Measurements from ENCODE around the gene PCAT6. TPM values are rescaled to one million over a fixed set of nuclear protein-coding genes. Genes with fewer than 3 reads are reported as not detected.
A peak's percentile ranks its signal among the peaks of the same experiment; 100 is the strongest.
"Not testable (repeated sequence)": the region's sequence is repeated elsewhere in the genome, so short reads cannot be mapped to it uniquely, and the experiment has no call there.

The PCAT6 gene
- total RNA-seq, 1 donor from 2014 or later: 0.78 TPM

DNA sequence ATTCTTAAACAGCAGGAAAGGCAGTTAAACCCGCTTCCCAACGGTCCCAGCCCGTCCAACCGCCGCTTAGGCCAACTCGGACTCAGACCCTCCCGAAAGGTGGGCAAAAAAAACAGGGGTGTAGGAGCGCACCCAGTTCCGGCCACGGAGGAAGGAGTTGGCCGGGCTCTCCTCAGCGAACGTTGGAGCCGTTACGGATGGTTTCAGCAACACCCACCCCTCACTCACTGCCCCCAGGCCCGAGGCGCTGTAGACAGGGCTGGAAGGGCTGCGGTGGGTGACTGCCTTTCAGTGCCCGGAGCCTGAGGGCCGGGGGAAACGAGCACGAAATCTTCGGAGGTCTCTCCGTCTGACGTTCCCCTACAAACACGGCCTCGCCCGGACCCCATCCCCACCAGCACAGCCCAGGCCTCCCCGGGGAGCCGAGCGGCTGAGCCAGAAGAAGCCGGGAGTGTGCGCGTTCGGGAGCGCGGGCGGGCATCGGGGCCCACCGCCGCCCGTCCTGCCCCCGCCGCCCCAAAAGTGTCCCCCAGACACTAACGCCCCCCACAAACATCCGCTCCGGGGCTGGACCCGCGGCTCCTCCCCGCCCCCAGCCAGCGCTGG is 3.8 kb upstream of the PCAT6 start:
- DNase-seq (ENCODE audit: low read depth): peak; percentile 20

DNA sequence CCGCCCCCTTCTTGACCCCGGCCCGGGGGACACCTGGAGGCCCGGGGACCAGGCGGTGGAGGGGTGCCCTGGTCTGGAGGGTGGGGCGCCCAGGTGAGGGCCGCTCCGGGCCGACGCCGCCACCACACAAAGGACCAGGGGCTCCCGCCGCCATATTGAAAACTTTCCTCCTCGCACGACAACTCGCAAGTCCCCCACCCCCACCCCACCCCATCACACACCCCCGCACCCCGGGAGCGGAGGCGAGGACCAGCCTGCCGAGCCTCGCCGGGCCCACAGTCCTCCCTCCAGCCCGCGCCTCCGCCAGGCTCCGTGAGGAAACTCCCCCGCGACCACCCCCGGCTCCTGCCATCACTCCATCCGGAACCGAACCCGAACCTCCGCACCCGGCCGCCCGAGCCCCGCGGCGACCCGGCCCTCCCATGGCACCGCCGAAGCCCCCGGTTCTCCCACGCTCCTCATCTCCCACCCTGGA is 3.3 kb upstream of the PCAT6 start:
- peak; percentile 42 for DNase-seq (ENCODE audit: low read depth)

DNA sequence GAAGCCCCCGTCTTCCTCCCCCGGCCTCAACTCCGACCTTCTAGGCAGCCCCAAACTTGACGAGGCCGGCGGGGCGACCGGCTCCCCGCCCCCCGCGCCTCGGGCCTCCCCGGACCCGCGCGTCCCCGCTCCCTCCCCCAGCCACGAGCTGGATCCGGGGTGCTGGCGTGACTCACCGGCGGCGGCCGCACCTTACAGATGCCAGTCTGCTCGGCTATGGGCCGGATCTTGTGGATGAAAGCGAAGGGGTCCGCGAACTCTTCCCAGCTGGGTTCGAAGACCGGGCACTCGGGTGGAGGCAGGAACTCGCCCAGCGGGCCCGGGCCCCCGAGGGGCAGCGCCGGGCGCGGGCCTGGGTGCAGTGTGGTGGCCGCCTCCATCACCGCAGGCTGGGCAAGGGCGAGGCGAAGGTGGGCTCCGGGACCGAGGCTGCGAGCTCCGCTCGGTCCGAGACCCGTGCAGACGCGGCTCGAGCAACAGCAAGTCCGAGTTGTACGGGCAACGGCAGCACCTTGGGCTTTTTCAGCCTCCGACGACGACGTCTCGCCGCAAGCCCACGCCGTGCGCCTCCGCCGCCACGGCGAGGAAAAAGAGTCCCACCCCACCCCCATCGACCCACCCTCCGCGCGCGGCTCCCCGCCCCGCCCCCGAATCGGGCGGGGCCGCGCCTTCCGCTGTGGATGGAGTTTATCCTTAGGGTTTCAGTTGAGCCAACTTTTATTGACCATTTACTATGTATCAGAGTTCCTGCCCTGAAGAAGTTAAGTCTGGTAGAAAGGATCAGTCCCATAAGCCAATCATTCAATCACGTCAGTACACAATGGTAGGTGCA is 2.6 kb upstream of the PCAT6 start, which contains the start of gene KDM5B:
Gene KDM5B, minus strand, starts transcription at position 496 of the 832 bp plus-strand sequence. Its CDS starts 116 bp downstream, at position 380.
- peak; percentile 72 for DNase-seq (ENCODE audit: low read depth)

DNA sequence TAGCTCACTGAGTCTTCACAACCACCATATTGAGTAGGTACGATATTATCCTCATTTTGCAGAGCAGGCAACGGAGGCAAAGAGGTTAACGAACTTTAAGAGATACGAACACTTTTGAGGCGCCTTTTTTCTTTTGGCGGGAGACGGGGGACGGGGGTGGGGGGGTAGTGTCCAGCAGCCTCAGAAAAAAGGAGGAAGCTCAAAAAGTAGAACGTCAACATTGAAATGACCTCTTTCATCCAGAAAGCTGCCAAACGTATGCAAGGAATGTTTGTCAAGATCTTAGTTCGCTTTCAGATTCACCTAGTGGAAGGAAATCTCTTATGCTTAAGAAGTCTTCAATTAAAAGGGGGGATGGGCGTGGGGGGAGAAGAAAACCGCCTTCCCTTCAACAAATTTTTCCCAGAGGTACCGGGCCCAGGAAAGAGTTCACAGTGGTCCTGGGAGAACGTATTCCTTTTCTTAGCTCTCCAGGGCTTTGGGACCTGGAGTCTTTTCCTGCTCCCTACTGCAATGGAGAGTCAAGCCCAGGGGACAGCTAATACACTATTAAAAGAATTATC is 1.1 kb upstream of the PCAT6 start:
- DNase-seq (ENCODE audit: low read depth): no peak

DNA sequence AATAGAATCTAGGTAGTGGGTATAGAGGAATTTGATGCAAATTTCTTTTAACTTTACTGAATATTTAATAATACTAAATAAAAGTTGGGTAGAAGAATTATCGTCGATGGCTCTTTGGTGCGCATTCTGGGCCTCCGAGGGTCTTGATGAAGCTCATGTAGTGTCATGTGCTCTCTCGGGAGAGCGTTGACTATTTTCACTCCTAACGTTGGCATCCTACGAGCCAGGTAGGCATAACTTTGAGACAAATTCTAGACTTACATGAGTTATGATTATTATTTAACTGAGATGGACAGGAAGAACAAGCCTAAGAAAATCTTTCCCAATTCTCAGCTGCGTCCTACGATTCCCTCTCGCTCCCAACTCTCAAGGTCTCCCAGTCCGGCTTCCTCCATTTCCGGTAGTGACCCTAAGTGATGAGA is 550 bp upstream of the PCAT6 start:
- no peak for DNase-seq (ENCODE audit: low read depth)

DNA sequence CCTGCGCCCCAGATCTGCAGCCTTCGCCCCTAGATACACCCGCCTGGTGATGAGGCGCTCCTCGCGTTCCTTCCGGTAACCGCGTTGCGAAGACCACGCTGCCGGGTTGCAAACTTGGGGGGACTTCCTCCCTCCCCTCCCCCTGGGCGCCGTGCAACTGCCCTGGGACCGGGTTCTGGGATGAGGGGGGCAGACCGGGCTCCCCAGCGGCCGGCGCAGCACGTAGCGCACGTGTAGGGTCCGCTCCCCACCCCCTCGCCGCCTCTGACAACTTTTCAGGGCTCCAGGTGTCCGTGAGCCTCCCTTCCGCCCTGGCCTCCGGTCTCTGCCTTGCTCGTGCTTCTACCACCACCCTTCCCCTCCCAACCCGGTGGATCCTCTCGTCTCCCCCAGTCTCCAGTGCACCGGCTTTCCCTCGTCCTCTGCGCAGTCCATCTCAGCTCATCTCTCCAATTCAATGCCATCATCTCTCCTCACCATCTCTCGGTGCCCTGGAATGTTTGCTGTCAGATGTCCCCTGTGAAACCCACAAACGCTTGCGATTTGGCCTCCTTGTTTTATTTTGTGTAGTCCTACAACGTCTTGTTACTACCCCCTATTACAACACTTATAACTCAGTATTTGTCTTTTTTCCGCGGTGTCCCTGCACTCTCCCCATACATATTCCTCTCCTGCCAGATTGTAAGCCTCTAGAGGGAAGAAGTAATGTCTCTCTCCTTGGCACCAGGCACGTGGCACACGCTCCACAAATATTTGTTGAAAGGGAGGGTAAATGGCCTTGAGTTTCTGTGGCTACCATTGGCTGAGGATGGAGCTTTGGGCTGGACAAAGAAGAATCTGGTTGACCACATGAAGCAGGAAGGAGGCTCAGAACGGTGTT is 782 bp downstream of the PCAT6 start:
- DNase-seq (ENCODE audit: low read depth): no peak

DNA sequence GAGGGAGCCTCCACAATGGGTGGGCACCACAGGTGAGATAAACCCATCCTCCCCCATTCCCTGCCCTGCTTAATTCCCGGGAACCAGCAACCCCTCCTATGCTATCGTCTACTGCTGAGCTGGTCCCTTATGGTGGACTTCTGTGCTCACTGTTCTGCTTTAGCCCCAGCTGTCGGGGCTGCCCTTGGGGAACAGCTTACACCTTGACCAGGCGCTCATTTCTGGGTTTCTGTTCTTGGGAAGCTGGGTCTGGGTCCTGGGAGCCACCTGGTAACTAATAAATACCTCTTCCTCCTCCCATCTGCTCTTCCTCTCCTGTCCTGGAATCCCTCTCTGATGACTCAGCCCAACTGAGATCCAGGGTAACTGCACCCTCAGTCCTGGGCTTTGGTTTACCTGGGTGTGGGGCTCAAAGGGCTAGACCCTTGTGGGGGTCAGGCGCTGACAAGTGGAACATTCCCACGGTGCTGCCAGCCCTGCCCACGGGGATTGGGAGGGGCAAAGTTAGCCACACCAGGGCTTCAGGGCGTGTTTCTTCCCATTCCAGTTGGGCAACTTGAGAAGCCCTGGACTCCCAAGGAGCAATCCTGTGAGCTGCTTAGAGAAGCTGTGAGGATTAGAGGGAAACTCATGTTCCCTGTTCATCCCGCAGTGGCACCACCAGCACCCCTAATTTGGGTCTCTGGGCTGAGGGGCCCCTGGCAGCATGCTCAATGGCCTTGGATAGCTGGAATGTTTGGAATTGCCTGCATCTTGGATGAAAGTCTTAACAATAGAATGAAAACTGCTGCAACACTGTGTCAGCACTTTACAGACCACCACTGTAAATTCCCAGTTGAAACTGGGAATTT is 1.6 kb downstream of the PCAT6 start:
- peak; percentile 54 for DNase-seq (ENCODE audit: low read depth)

DNA sequence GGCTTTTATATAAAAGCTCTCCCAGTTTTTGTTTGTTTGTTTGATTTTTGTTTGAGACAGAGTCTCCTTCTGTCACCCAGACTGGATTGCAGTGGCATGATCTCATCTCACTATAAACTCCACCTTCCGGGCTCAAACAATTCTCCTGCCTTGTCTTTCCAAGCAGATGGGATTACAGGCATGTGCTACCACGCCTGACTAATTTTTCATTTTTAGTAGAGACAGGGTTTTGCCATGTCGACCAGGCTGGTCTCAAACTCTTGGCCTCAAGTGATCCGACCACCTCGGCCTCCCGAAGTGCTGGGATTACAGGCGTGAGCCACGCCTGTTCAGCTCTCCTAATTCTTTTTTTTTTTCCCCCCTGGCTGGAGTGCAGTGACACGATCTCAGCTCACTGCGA is 4.4 kb downstream of the PCAT6 start:
- DNase-seq (ENCODE audit: low read depth): peak; percentile 53

DNA sequence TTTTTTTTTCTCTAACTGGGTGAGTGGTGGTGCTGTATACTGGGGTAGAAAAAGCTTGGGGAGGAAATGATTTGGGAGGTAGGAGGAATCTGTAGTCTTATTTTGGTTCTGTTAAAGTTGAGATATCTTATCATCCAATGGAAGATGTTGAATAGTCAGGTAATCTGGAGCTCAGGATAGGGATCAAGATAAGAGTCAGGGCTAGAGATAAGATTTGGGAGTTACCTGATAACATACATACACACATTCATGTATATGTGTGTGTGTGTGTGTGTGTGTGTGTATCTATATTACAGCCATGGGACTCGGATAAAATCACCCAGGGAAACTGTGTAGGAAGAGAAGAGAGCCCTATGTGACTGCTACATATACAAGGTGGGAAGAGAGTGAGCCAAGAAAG is 8.1 kb downstream of the PCAT6 start:
- no peak for DNase-seq (ENCODE audit: low read depth)

DNA sequence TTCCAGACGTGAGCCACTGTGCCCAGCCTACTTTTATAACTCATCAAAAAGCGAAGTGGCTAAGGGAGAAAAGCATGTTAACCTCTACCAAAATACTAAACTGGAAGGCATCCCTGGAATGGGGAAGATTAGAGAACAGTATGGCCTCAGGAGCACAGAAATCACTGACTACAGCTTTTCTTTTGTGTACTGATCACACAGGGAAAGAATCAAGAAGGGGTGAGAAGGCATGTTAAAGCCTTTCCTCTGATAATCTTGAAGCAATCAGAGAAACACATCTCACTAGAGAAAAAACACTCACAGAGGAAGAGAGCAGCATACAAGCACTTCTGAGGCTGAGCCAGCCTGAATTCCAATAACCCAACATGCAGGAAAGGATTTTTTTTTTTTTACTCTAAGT is 10.7 kb downstream of the PCAT6 start:
- DNase-seq (ENCODE audit: low read depth): no peak

DNA sequence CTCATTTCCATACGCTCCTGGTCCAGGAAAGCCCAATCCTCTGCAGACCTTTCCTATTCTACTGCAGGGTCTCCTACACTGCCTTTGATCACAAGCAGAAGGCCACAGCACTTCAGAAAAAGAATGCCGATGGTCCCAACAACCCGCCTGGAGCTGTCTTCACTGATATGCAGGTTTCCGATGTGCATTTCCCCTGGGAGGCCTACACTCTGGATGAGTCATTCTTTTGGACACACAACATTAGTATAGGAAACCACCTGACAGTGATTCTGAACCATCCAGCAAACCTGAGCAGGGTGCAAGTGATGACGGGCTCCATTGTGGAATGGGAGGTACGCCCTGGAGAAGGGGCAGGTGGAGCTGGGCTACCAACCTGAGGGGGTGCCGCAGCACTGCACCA is 15.0 kb downstream of the PCAT6 start:
- DNase-seq (ENCODE audit: low read depth): no peak

DNA sequence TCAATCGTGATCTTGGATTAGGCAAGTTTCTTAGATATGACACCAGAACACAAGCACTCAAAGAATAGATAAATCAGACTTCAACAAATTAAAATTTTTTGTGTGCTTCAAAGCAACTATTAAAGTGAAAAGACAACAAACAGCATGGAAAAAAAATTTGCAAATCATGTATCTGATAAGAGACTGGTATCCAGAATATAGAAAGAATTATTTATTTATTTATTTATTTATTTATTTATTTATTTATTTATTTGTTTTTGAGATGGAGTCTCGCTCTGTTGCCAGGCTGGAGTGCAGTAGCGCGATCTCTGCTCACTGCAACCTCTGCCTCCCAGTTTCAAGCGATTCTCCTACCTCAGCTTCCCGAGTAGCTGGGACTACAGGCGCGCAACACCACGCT is 18.5 kb downstream of the PCAT6 start:
- not testable (repeated sequence) for DNase-seq (ENCODE audit: low read depth)

DNA sequence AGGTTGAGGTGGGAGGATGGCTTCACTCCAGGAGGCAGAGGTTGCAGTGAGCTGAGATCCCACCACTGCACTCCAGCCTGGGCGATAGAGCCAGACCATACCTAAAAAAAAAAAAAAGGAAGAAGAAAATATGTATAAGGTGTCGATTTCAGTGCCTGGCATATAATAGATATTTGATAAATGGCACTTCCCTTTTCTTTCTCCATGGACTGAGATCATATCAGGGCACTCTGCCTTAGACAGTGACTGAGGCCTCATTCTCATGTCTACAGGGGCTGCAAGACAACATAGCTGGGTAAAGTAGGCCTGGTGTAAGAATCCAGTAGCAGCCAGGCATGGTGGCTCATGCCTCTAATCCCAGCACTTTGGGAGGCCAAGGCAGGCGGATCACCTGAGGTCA is 21.2 kb downstream of the PCAT6 start:
- DNase-seq (ENCODE audit: low read depth): no peak

DNA sequence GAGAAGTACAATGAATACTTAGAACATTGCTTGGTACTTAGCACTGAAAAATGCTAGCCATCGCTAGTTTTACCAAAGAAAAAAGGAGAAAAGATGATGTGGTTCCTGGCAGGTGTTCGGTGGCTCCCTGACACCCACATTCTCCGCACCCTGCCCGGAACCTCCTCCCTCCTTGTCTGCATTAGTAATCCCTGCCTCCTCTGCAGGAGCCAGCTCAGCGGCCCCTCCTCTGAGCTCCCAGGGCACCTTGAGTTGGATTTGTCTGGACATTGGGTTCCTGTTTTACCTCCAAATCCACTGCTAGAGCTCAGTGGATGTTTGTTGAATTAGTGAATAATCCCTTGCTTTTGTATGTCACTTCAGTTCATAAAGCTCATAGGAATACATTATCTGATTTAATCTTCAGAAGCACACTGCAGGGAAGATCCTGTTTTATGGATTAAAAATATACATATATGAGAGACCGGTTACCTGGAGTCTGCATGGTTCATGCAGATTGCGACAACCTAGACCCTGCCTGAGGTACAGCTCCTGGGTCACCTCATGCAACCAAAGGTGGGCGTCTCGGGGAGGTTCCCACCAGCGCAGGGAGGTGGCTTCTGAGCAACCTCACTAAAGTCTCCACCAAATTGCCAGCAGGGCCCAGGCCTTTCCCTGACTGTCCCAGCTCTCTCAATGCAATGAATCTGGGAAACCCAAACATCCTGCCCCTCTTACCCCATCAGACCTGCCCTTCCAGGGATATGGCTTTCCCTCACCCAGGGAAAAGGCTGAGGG is 24.2 kb downstream of the PCAT6 start:
- no peak for DNase-seq (ENCODE audit: low read depth)

DNA sequence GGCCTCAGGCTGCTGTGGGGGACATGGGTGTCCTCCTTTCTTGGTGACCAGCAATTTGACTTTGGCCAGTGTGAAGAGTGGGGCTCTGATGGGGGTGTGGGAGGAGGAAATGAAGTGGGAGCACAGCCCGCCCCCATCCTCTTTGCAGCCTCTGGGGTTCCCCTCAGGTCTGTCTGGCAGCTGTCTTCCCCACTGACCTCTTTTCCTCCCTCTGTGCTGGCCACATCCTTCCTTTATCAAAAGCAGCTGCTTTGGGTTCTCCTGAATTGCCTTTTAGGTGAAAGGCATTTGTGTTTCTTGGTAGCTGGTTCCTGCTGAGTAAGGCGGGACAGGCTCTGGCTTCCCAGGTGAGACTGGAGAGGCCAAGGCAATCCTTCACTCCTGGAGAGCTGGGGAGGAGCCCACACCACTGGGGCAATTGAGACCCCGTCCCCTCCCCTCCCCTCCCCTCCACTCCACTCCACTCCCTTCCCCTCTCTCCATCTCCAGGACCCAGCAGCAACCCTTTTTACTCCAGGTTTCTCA is 24.9 kb downstream of the PCAT6 start:
- DNase-seq (ENCODE audit: low read depth): no peak

DNA sequence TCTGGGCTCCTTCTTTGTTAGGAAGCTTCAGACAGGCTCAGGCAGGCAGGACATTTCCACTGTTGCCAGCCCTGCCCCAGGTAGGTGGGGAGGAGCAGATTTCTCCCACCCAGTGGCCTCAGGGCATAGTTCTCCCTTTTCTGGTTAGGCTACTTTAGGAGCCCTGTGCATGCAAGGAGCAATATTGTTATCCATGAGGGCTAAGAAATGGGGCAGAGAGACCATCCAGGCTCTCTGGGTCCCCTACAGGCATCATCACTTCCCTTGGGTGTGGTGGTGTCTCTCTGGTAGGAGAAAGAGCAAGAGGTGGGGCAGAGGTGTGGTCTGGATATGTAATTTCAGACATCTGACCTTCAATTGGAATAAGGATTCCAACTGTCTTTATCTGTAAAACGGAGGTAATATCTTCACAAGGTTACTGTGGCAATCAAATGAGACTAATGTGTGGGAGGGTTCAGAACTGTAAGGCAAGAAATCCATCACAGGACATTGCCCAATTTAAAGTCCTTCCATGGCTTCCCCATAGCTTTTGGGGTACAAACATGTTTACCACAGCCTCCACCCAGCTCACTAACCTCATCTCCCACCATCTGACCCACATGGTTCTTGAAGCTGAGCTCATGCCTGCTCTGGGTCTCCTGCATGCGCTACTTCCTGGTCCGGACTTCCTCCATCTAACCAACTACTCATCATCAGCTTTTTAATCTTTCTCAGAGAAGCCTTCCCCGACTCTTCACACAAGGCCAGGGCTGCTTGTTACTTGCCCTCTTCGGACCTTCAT is 26.1 kb downstream of the PCAT6 start:
- DNase-seq (ENCODE audit: low read depth): no peak

DNA sequence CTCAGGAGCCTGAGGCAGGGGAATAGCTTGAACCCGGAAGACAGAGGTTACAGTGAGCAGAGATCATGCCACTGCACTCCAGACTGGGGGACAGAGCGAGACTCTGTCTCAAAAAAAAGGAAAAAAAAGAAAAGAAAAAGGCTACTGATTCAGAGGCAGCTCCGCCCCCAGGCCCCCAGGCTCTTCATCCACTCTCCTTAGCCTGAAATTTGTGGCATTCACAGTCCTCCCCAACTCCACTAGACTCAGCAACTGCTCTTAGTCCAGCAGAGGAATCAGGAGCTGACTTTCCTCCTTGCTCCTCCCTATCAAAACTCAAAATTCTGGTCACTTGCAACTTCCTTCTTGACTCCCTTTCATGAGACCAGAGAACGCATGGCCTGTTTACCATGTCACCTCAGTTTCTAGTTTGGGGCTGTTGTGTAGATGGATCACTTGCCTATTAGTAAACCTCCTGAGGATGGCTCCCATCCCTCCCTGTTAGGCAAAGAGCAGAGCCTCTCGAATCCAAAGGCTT is 27.1 kb downstream of the PCAT6 start:
- no peak for DNase-seq (ENCODE audit: low read depth)

DNA sequence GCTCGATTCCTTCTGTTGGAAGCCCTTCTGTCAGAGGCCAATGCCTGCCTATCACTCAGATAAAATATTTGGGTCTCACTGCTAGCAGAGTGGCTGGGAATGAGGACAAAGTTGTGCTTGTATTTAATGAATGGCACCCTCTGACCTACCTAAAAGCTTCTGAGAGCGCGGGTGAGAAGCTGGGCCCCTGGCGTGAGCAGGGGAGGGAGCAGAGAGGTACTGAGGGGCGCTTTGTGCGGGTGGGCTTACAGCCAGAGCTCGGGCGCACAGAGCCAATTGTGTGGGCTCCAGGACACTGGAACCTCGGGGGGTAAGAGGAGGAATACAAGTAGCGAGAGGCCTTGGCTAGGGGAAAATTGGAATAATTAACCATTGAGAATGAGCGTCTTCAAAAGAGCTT is 32.3 kb downstream of the PCAT6 start:
- DNase-seq (ENCODE audit: low read depth): no peak
